HepG2 (cell line): Measurements from ENCODE around the gene ZNF367. TPM values are rescaled to one million over a fixed set of nuclear protein-coding genes. Genes with fewer than 3 reads are reported as not detected.
A peak's percentile ranks its signal among the peaks of the same experiment; 100 is the strongest.

Experiments used
- EHMT2 ChIP-seq: fragments of 200-600 bp; sonication (generic); IDR thresholded peaks from 2 replicates; pipeline ENCODE4 v1.7.0; 2017; ENCODE audit warnings: antibody characterized with exemption, low read depth, low read length, borderline replicate concordance
- ELF1 ChIP-seq: sonication (generic); formaldehyde crosslinking; IDR thresholded peaks from 2 replicates; pipeline ENCODE4 v1.4.0; 2020; ENCODE audit warnings: missing genetic modification reagents
- HMGA1 ChIP-seq: sonication (generic); formaldehyde crosslinking; conservative IDR thresholded peaks from 2 replicates; pipeline ENCODE4 v1.4.0; 2020; ENCODE audit warnings: missing genetic modification reagents
- HNRNPUL1 ChIP-seq: fragments of 200-400 bp; formaldehyde crosslinking; IDR thresholded peaks from 2 replicates; pipeline ENCODE4 v1.6.1; 2017; ENCODE audit warnings: low read depth, mild to moderate bottlenecking, low read length, moderate library complexity
- HOXA5 ChIP-seq: sonication (generic); formaldehyde crosslinking; IDR thresholded peaks from 2 replicates; pipeline ENCODE4 v1.4.0; 2020; ENCODE audit warnings: missing genetic modification reagents
- KDM1A ChIP-seq: IDR thresholded peaks from 2 replicates; pipeline ENCODE4 v1.6.1; 2016; ENCODE audit warnings: missing compliant biosample characterization
- KMT2A ChIP-seq: sonication (generic); formaldehyde crosslinking; IDR thresholded peaks from 2 replicates; pipeline ENCODE4 v1.4.0; 2020; ENCODE audit warnings: missing genetic modification reagents
- KMT2B ChIP-seq: IDR thresholded peaks from 2 replicates; pipeline ENCODE4 v1.6.1; 2016; ENCODE audit warnings: missing genetic modification reagents, missing compliant biosample characterization
- RBFOX2 ChIP-seq: fragments of 200-400 bp; formaldehyde crosslinking; IDR thresholded peaks from 2 replicates; pipeline ENCODE4 v1.6.1; 2017; ENCODE audit warnings: low read depth, mild to moderate bottlenecking, low read length
- SP2 ChIP-seq: sonication (generic); formaldehyde crosslinking; IDR thresholded peaks from 2 replicates; pipeline ENCODE4 v1.5.1; 2020; ENCODE audit warnings: mild to moderate bottlenecking, missing genetic modification reagents
- ZBTB7B ChIP-seq: sonication (generic); formaldehyde crosslinking; IDR thresholded peaks from 2 replicates; pipeline ENCODE4 v1.4.0; 2020; ENCODE audit warnings: missing genetic modification reagents
- ZNF143 ChIP-seq: sonication (generic); formaldehyde crosslinking; IDR thresholded peaks from 2 replicates; pipeline ENCODE4 v1.4.0; 2020; ENCODE audit warnings: missing genetic modification reagents
- ZNF572 ChIP-seq: sonication (generic); formaldehyde crosslinking; IDR thresholded peaks from 2 replicates; pipeline ENCODE4 v1.5.1; 2020; ENCODE audit warnings: mild to moderate bottlenecking, missing genetic modification reagents
- ZNF678 ChIP-seq: sonication (generic); formaldehyde crosslinking; IDR thresholded peaks from 2 replicates; pipeline ENCODE4 v1.4.0; 2020; ENCODE audit warnings: mild to moderate bottlenecking, missing genetic modification reagents
- ZNF780A ChIP-seq: sonication (generic); formaldehyde crosslinking; IDR thresholded peaks from 2 replicates; pipeline ENCODE4 v1.8.0; 2022; ENCODE audit warnings: mild to moderate bottlenecking, missing genetic modification reagents, moderate library complexity
- ZNF883 ChIP-seq: sonication (generic); formaldehyde crosslinking; IDR thresholded peaks from 2 replicates; pipeline ENCODE4 v1.5.1; 2020; ENCODE audit warnings: mild to moderate bottlenecking, missing genetic modification reagents; ENCODE audit errors: not compliant biosample characterization
- polyA plus RNA-seq, 8 experiments: library from polyadenylated mRNA; depleted of rRNA in 3 of 8; stranded (reverse) in 7 of 8; unstranded in 1 of 8; fragments of >200 nt; fragmentation: Illumina TruSeq in 4 of 8; extraction: Trizol in 4 of 8; gene quantifications; 2 replicates each; pipeline versions ENCODE4 v1.2.1 to v1.2.3, GENCODE V29; 2011 to 2016; ENCODE audit warnings: low read depth in 4 of 8, missing spikeins in 1 of 8, mixed read lengths in 1 of 8; ENCODE audit not compliant: insufficient read depth in 1 of 8
- total RNA-seq, 5 experiments: library from RNA; depleted of rRNA; stranded (reverse); fragments of >200 nt; fragmentation: Illumina TruSeq; extraction: Trizol; gene quantifications; 2 replicates each; pipeline ENCODE4 v1.2.3, GENCODE V29; 2016; ENCODE audit warnings: low read depth in 1 of 5
- TF ChIP-seq, protein P1 (sequence below): sonication (generic); formaldehyde crosslinking; IDR thresholded peaks from 2 replicates; pipeline ENCODE4 v1.8.1; 2023; ENCODE audit warnings: mild to moderate bottlenecking, missing genetic modification reagents
- TF ChIP-seq, protein P2 (sequence below): sonication (generic); formaldehyde crosslinking; IDR thresholded peaks from 2 replicates; pipeline ENCODE4 v1.8.0; 2022; ENCODE audit warnings: mild to moderate bottlenecking, missing genetic modification reagents
- TF ChIP-seq, protein P3 (sequence below): sonication (generic); formaldehyde crosslinking; IDR thresholded peaks from 2 replicates; pipeline ENCODE4 v1.8.0; 2022; ENCODE audit warnings: missing genetic modification reagents, mild to moderate bottlenecking, moderate library complexity, borderline replicate concordance
- TF ChIP-seq, protein P4 (sequence below): conservative IDR thresholded peaks from 2 replicates; pipeline ENCODE4 v1.6.1; 2018; ENCODE audit warnings: missing genetic modification reagents
- TF ChIP-seq, protein P5 (sequence below): sonication (generic); formaldehyde crosslinking; conservative IDR thresholded peaks from 2 replicates; pipeline ENCODE4 v1.4.0; 2020; ENCODE audit warnings: missing genetic modification reagents

The ZNF367 gene
- total and polyA plus RNA-seq, 2 of the 13 experiments (the other 11 are each of a cell fraction or from before 2014, with no cell fraction given): 2.9 to 7.7 TPM

DNA sequence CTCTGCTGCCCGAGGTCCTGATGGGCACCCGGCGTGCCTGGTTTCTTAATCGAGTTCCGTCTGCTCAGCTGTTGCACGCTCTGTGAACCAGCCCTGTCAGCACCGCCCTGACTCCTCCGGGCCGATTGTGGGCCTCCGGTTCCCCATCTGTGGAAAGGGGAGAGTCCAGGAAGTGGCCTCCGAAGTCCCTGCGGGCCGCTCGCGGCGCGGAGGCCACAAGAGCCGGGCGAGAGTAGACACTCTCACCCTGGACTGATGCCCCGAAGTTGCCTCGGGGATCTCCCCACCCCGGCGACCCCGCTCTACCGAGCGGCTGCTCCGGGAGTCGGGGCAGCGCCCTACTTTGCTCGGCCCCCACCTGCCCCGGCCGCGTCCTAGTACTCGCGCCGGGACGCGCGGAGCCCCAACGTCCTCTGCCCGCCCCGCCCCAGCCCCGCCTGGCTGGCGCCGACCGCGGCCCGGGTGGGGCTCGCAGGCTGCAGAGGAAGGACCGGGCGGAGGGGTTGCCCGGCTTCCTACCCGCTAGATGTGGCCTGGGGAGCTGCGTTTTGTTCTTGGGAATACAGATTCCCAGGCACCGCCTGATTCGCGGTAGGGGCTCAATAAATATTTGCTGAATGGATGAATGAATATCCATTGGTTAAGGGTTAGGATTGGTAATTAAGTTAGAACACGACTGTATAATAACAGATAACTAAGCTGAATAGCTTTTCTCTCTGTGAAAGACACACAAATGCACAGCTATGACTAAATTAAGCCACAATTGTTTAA is 935 bp upstream of the ZNF367 start (continued):
- TF ChIP-seq ELF1 (CRISPR knock-in tag): peak; percentile 41; the same call in 1 of the 2 replicates
- TF ChIP-seq, protein P1, sequence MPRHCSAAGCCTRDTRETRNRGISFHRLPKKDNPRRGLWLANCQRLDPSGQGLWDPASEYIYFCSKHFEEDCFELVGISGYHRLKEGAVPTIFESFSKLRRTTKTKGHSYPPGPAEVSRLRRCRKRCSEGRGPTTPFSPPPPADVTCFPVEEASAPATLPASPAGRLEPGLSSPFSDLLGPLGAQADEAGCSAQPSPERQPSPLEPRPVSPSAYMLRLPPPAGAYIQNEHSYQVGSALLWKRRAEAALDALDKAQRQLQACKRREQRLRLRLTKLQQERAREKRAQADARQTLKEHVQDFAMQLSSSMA: peak; percentile 59; the same call in 1 of the 2 replicates
- TF ChIP-seq EHMT2: no peak
- no peak for TF ChIP-seq SP2 (CRISPR knock-in tag)
- 0 out of 2 replicates have a peak, but pooled peaks have one; percentile 33 for TF ChIP-seq ZNF780A (CRISPR knock-in tag)
- peak; percentile 29; the same call in 1 of the 2 replicates for TF ChIP-seq HOXA5 (CRISPR knock-in tag)
- no peak for TF ChIP-seq ZNF572
- TF ChIP-seq RBFOX2: peak; percentile 93
- TF ChIP-seq, protein P2, sequence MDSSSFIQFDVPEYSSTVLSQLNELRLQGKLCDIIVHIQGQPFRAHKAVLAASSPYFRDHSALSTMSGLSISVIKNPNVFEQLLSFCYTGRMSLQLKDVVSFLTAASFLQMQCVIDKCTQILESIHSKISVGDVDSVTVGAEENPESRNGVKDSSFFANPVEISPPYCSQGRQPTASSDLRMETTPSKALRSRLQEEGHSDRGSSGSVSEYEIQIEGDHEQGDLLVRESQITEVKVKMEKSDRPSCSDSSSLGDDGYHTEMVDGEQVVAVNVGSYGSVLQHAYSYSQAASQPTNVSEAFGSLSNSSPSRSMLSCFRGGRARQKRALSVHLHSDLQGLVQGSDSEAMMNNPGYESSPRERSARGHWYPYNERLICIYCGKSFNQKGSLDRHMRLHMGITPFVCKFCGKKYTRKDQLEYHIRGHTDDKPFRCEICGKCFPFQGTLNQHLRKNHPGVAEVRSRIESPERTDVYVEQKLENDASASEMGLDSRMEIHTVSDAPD (CRISPR knock-in tag): peak; percentile 26; the same call in 1 of the 2 replicates
- TF ChIP-seq ZNF678 (CRISPR knock-in tag): no peak
- TF ChIP-seq KMT2A: no peak
- TF ChIP-seq, protein P3, sequence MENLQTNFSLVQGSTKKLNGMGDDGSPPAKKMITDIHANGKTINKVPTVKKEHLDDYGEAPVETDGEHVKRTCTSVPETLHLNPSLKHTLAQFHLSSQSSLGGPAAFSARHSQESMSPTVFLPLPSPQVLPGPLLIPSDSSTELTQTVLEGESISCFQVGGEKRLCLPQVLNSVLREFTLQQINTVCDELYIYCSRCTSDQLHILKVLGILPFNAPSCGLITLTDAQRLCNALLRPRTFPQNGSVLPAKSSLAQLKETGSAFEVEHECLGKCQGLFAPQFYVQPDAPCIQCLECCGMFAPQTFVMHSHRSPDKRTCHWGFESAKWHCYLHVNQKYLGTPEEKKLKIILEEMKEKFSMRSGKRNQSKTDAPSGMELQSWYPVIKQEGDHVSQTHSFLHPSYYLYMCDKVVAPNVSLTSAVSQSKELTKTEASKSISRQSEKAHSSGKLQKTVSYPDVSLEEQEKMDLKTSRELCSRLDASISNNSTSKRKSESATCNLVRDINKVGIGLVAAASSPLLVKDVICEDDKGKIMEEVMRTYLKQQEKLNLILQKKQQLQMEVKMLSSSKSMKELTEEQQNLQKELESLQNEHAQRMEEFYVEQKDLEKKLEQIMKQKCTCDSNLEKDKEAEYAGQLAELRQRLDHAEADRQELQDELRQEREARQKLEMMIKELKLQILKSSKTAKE (CRISPR knock-in tag): peak; percentile 70; the same call in 1 of the 2 replicates
- TF ChIP-seq KMT2B (CRISPR knock-in tag): no peak; the same call in 1 of the 2 replicates
- no peak for TF ChIP-seq ZNF883 (CRISPR knock-in tag)
- no peak for TF ChIP-seq HNRNPUL1
- TF ChIP-seq ZNF143 (CRISPR knock-in tag): no peak
- TF ChIP-seq, protein P4, sequence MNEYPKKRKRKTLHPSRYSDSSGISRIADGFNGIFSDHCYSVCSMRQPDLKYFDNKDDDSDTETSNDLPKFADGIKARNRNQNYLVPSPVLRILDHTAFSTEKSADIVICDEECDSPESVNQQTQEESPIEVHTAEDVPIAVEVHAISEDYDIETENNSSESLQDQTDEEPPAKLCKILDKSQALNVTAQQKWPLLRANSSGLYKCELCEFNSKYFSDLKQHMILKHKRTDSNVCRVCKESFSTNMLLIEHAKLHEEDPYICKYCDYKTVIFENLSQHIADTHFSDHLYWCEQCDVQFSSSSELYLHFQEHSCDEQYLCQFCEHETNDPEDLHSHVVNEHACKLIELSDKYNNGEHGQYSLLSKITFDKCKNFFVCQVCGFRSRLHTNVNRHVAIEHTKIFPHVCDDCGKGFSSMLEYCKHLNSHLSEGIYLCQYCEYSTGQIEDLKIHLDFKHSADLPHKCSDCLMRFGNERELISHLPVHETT (CRISPR knock-in tag): peak; percentile 55; the same call in 1 of the 2 replicates
- peak; percentile 51; the same call in 1 of the 2 replicates for TF ChIP-seq ZBTB7B
- TF ChIP-seq KDM1A (CRISPR knock-in tag): 0 out of 2 replicates have a peak, but pooled peaks have one; percentile 43
- TF ChIP-seq, protein P5, sequence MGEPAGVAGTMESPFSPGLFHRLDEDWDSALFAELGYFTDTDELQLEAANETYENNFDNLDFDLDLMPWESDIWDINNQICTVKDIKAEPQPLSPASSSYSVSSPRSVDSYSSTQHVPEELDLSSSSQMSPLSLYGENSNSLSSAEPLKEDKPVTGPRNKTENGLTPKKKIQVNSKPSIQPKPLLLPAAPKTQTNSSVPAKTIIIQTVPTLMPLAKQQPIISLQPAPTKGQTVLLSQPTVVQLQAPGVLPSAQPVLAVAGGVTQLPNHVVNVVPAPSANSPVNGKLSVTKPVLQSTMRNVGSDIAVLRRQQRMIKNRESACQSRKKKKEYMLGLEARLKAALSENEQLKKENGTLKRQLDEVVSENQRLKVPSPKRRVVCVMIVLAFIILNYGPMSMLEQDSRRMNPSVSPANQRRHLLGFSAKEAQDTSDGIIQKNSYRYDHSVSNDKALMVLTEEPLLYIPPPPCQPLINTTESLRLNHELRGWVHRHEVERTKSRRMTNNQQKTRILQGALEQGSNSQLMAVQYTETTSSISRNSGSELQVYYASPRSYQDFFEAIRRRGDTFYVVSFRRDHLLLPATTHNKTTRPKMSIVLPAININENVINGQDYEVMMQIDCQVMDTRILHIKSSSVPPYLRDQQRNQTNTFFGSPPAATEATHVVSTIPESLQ (CRISPR knock-in tag): no peak
- no peak for TF ChIP-seq HMGA1 (CRISPR knock-in tag)
